K562 (cell line): ENCODE data around the gene MPV17L. TPM values are rescaled to one million over a fixed set of nuclear protein-coding genes. Genes with fewer than 3 reads are reported as not detected.

ENCODE experiments used
- ATAC-seq: fragments of 200-7000 bp; cut with Tn5 transposase; 3 replicates; pipeline ENCODE4 v1.9.1; 2020; ENCODE audit warnings: moderate library complexity
- BruUV-seq: library from RNA; stranded (reverse); fragments of 400-500 nt; replicated peaks from 2 replicates; lab custom pipeline; 2021; lab: Mats Ljungman, UMichigan
- CTCF ChIA-PET: fragments of 300-600 bp; formaldehyde crosslinking; extraction: SDS; loops from one replicate; lab custom pipeline; 2021; ENCODE audit warnings: low intra/inter-chr PET ratio; lab: Yijun Ruan, JAX
- POLR2A ChIA-PET: fragments of 300-600, 350-650 bp; sonication (Branson Sonifier 250); formaldehyde crosslinking; extraction: SDS; loops from one replicate; lab custom pipeline; 2021; ENCODE audit warnings: antibody characterized with exemption, inconsistent platforms; lab: Yijun Ruan, JAX
- DNase-seq, 4 experiments: peaks; one replicate each; pipeline versions ENCODE4 v3.0.0 to v3.0.0-alpha.2; 2011 to 2018; ENCODE audit warnings: low spot score in 3 of 4, mixed read lengths in 3 of 4; ENCODE audit errors: extremely low read depth in 1 of 4
- FAIRE-seq: peaks from 2 replicates; lab custom pipeline; 2011; peaks lifted over from hg19 to GRCh38; lab: Jason Lieb, UNC
- H2AFZ ChIP-seq: 2 replicates; pipeline ENCODE4 v1.6.0; 2011; ENCODE audit warnings: low read depth, low read length, control low read depth, inconsistent platforms
- H3K27ac ChIP-seq: fragments of 200-600 bp; 3 replicates; pipeline ENCODE4 v1.8.0; 2011; ENCODE audit warnings: low read depth, mild to moderate bottlenecking, control low read depth, inconsistent platforms, low read length, moderate library complexity, mixed read lengths; ENCODE audit errors: extremely low read depth
- H3K27me3 ChIP-seq, 2 experiments: fragments of 300-600 bp in 1 of 2; 2 replicates in 1 of 2; 3 replicates in 1 of 2; pipeline versions ENCODE4 v1.6.0 to v1.8.0; 2011; ENCODE audit warnings: inconsistent platforms in 2 of 2, low read length in 2 of 2, mild to moderate bottlenecking in 1 of 2, mixed read lengths in 1 of 2, moderate library complexity in 1 of 2; ENCODE audit not compliant: control insufficient read depth in 2 of 2, insufficient read depth in 2 of 2
- H3K36me3 ChIP-seq: fragments of 300-600 bp; 3 replicates; pipeline ENCODE4 v1.8.0; 2011; ENCODE audit warnings: mild to moderate bottlenecking, low read length, inconsistent platforms; ENCODE audit not compliant: control insufficient read depth, insufficient read depth
- H3K4me1 ChIP-seq, 2 experiments: fragments of 200-600 bp in 1 of 2; replicated peaks in 1 of 2; 2 replicates in 1 of 2; 3 replicates in 1 of 2; pipeline versions ENCODE4 v1.5.1 to v1.8.0; 2011; ENCODE audit warnings: inconsistent platforms in 2 of 2, low read length in 2 of 2, mild to moderate bottlenecking in 1 of 2, mixed read lengths in 1 of 2, moderate library complexity in 1 of 2; ENCODE audit not compliant: control insufficient read depth in 2 of 2, insufficient read depth in 2 of 2
- H3K4me2 ChIP-seq: 2 replicates; pipeline ENCODE4 v1.6.1; 2011; ENCODE audit warnings: low read length, control low read depth, inconsistent platforms, mixed read lengths; ENCODE audit not compliant: insufficient read depth
- H3K4me3 ChIP-seq: fragments of 200-600 bp; sonication (generic), shearing (Covaris generic); 2 replicates; pipeline ENCODE4 v1.5.1; 2016; ENCODE audit warnings: control low read depth, inconsistent platforms
- H3K79me2 ChIP-seq: fragments of 200-600 bp; 3 replicates; pipeline ENCODE4 v1.8.0; 2011; ENCODE audit warnings: low read length, inconsistent platforms; ENCODE audit not compliant: control insufficient read depth, insufficient read depth
- H3K9ac ChIP-seq, 2 experiments: 2 replicates each; pipeline versions ENCODE4 v1.6.0 to v1.6.1; 2011; ENCODE audit warnings: low read depth in 2 of 2, low read length in 2 of 2, control low read depth in 1 of 2, inconsistent platforms in 1 of 2, mild to moderate bottlenecking in 1 of 2, mixed read lengths in 1 of 2; ENCODE audit not compliant: insufficient read depth in 1 of 2
- H3K9me1 ChIP-seq: one replicate; pipeline ENCODE4 v1.6.0; 2011; ENCODE audit warnings: inconsistent platforms, mild to moderate bottlenecking, low read length, moderate library complexity; ENCODE audit not compliant: control insufficient read depth, insufficient read depth
- H3K9me3 ChIP-seq: replicated peaks from 2 replicates; pipeline ENCODE4 v1.5.1; 2011; ENCODE audit warnings: low read depth, low read length, inconsistent platforms; ENCODE audit not compliant: control insufficient read depth, insufficient read depth
- H4K20me1 ChIP-seq: replicated peaks from 2 replicates; pipeline ENCODE4 v1.6.1; 2011; ENCODE audit warnings: low read length, inconsistent platforms, mixed read lengths; ENCODE audit not compliant: control insufficient read depth, insufficient read depth
- CBX8 ChIP-seq: fragments of 200-600 bp; sonication (generic); IDR thresholded peaks from 2 replicates; pipeline ENCODE4 v1.6.1; 2012; ENCODE audit warnings: borderline replicate concordance, mixed run types, low read depth, mild to moderate bottlenecking, moderate library complexity, mixed read lengths, low read length, control low read depth, inconsistent platforms; ENCODE audit not compliant: poor library complexity, severe bottlenecking; ENCODE audit errors: extremely low read depth
- CTCF ChIP-seq, 3 experiments: IDR thresholded peaks in 2 of 3; conservative IDR thresholded peaks in 1 of 3; 2 replicates each; pipeline ENCODE4 v1.5.1; 2011 to 2012; ENCODE audit warnings: low read length in 3 of 3, mild to moderate bottlenecking in 3 of 3, control low read depth in 2 of 3, improper control_type of control experiment in 1 of 3, inconsistent platforms in 1 of 3, low read depth in 1 of 3, mixed read lengths in 1 of 3, moderate library complexity in 1 of 3; ENCODE audit not compliant: insufficient read depth in 2 of 3
- E2F8 ChIP-seq: fragments of 450-650 bp; IDR thresholded peaks from 2 replicates; pipeline ENCODE4 v1.7.1; 2018; ENCODE audit warnings: mild to moderate bottlenecking, low read depth; ENCODE audit not compliant: partially characterized antibody
- GMEB1 ChIP-seq: fragments of 250-450 bp; sonication (Bioruptor Pico); IDR thresholded peaks from 2 replicates; pipeline ENCODE4 v1.4.0; 2020; ENCODE audit warnings: mild to moderate bottlenecking
- XRCC4 ChIP-seq: IDR thresholded peaks from one replicate; pipeline ENCODE4 v1.6.1; 2011; ENCODE audit not compliant: insufficient read depth, insufficient read length; ENCODE audit errors: extremely low read depth
- ZFP36 ChIP-seq: fragments of 150-350 bp; IDR thresholded peaks from 2 replicates; pipeline ENCODE4 v1.6.1; 2018; ENCODE audit warnings: low read length, low read depth; ENCODE audit not compliant: partially characterized antibody
- WGBS: fragments of 100-300 bp; shearing (Covaris generic); methylation state at CpG from one replicate; pipeline ENCODE4 v1.1.6; 2016; ENCODE audit warnings: low coverage, mixed read lengths; ENCODE audit not compliant: insufficient coverage; ENCODE audit errors: missing lambda C conversion rate; 5-methylcytosine and 5-hydroxymethylcytosine counted together
- in situ Hi-C: fragments of 300-500 bp; cut with MboI; formaldehyde crosslinking; loops from 4 replicates; pipeline ENCODE4 v1.15.0; 2018; ENCODE audit warnings: inconsistent platforms, mixed read lengths
- intact Hi-C: fragments of 100-400 bp; cut with micrococcal nuclease; formaldehyde crosslinking; loops from 2 replicates; pipeline ENCODE4 v1.14.2; 2022
- polyA plus RNA-seq, 8 experiments: library from polyadenylated mRNA; depleted of rRNA in 4 of 8; stranded (reverse) in 5 of 8; unstranded in 3 of 8; fragments of >200 nt; fragmentation: Nextera tagmentation in 2 of 8; fragmentation: Illumina TruSeq in 1 of 8; extraction: Ambion mirVana in 2 of 8; extraction: Trizol in 1 of 8; gene quantifications; 2 replicates each; pipeline versions ENCODE4 v1.2.1 to v1.2.3, GENCODE V29; 2011 to 2014; ENCODE audit warnings: inconsistent platforms in 1 of 8, missing spikeins in 1 of 8
- total RNA-seq, 7 experiments: library from RNA; depleted of rRNA in 6 of 7; stranded (reverse); fragments of >200 nt in 6 of 7; fragmentation: Illumina TruSeq in 2 of 7; extraction: Trizol in 2 of 7; gene quantifications; 2 replicates each; pipeline versions ENCODE4 v1.2.1 to v1.2.3, GENCODE V29; 2011 to 2021; ENCODE audit warnings: low replicate concordance in 1 of 7

Gene MPV17L
- total and polyA plus RNA-seq, 9 of the 15 experiments (the other 6 are each of a cell fraction or from before 2014, with no cell fraction given): not detected

GRCh38 chr16:15435216-15435864, 39.8 kb downstream of the MPV17L start:
- Histone ChIP-seq H3K4me1 (peaks cover 0 to 13% of the 10 kb centered on the region in 2 experiments; a peak in 2 of 5 replicates), H3K27ac (no peak overlapping the region), H3K9me1 (no peaks in the 10 kb centered on the region), H3K4me3 (no peak overlapping the region), H3K27me3 (peaks cover 8 to 23% of the 10 kb centered on the region in 2 experiments; a peak in 3 of 5 replicates), H3K79me2 (no peaks in the 10 kb centered on the region), H3K4me2 (no peak overlapping the region), H4K20me1 (no peaks in the 10 kb centered on the region), H2AFZ (no peak overlapping the region), H3K9me3 (no peaks in the 10 kb centered on the region), H3K36me3 (no peaks in the 10 kb centered on the region), H3K9ac (peak overlapping the region in 1 of 2 experiments; percentile 59; a peak in 2 of 4 replicates)
- intact Hi-C loops (no loop called here), in situ Hi-C loops (no loop called here)
- BruUV-seq: no TSS peak
- no peak for DNase-seq
- CTCF ChIA-PET: no interaction called here
- TF ChIP-seq GMEB1 (CRISPR knock-in tag): no peak
- no peak for TF ChIP-seq E2F8
- TF ChIP-seq CTCF (IDR thresholded peaks at IDR 0.05 in 2 of 3, conservative IDR thresholded peaks at IDR 0.05 in 1 of 3; ENCODE audit: insufficient read depth in 2 of 3, low read depth in 1 of 3, low read length in 3 of 3): peak in 1 of 3 experiments; percentile 6; a peak in 1 of 6 replicates
- no peak for TF ChIP-seq XRCC4
- peak; percentile 45 for TF ChIP-seq CBX8
- TF ChIP-seq ZFP36: peak; percentile 1
- POLR2A ChIA-PET: no interaction called here
- FAIRE-seq: no peak
- 19% methylated on average over 19 of the region's 22 CpGs for WGBS
- no peak for ATAC-seq
